ENCODE results near the gene DHRS4.
"Not testable (repeated sequence)": the region's sequence is repeated elsewhere in the genome, so short reads cannot be mapped to it uniquely, and the experiment has no call there.

The DHRS4 gene

GRCh38 chr14:23984891-23985602 is 31.5 kb downstream of the DHRS4 start:
- DNase-seq (ENCODE audit: low read depth), result no peak

GRCh38 chr14:23988223-23988606 is 34.6 kb downstream of the DHRS4 start:
- DNase-seq (ENCODE audit: low read depth), result not testable (repeated sequence)

DNA sequence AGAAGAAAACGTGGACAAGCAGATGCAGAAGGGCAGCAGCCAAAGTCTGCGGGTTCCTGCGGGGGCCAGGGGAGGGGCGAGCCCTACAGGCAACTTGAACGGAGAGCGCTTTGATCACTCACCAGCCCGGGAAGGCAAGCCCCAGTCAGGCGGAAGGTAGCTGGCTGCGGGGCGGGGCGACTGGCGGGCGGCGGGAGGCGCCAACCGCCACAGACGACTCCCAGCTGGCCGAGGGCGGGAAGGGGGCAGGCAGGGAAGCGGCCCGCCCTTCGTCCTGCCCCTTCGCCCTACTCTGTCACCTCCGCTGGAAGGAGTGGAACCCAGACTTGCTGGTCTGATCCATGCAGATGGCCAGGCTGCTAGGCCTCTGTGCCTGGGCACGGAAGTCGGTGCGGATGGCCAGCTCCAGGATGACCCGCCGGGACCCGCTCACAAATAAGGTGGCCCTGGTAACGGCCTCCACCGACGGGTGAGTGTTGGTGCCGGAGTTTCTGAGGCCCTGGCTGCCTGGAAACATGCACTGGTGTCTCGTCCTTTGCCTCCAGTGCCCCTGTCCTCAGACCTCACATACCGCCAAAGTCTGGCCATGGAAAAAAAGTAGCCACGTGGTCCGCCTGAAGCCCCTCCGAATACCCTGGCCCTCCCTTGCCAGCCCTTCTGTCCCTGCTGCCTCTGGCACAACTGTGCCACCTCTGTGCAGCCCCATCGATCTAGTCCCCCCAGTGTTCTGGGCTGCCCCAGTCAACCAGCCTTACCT is 35.2 kb downstream of the DHRS4 start, which contains the start of gene DHRS4L2:
TSS of gene DHRS4L2 (plus strand) at position 323 of the 757 bp plus-strand sequence. CDS start at position 342, 19 bp downstream.
- DNase-seq (ENCODE audit: low read depth), result peak; percentile 59

DNA sequence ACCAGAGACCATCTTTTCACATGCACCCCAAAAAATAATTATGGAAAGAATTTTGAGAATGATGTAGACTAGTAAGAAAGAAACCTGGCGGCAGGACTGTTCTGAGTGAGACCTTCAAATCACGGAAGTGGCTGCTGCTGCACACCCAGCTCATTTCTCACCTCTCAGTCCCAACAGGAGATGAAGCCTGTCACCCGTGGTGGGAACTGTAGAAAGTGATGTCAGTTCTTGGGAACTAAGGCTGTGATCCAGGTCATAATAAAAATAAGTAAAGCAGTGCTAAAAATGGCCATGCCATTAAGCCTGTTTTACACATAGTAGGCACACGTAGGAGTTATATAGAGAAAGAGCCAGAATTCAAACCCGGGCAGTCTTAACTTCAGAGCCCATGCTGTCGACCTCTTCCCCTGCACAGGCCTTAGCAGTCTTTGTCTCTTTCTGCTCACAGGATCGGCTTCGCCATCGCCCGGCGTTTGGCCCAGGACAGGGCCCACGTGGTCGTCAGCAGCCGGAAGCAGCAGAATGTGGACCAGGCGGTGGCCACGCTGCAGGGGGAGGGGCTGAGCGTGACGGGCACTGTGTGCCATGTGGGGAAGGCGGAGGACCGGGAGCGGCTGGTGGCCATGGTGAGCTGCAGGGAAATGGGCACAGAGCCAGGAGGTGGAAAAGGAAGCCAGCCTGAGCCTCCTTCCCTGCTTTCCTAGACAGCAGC is 36.3 kb downstream of the DHRS4 start:
- DNase-seq (ENCODE audit: low read depth), result not testable (repeated sequence)

DNA sequence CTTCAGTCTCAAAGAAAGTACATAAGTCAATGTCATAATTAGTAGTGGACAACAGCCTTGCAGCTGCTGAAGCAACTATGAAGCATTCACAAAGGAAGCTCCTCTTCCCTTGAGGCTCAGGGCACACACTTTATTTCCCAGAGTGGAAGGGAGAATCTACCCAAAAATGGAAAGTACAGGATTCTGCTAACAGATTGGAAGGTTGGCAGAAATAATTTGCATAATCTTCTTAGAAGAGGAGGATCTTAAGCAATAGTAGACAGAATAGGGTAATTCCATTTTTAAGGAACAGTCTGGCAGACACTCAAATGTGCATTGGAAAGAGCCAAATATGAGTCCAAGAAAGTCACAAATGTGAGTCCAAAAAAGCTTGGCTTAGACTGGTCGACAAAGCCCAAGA is 37.4 kb downstream of the DHRS4 start:
- not testable (repeated sequence) for DNase-seq (ENCODE audit: low read depth)

DNA sequence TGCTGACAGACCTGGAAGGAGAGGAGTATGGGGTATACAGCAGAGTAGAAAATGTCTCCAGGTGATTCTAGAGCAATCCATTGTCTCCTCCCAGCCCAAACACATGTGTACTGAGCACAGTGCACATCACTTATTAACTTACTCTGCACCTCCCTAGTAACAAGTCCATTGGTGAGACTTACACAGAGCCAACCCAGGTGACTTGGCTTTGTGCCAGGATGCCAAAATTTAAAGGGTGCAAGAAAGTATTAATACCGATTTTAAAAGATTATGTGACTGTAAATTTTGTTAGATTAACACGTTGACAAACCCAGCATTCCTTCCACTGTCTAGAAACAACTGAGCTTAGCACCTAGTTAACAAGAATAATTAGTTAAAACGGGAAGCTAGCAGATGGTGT is 39.5 kb downstream of the DHRS4 start:
- not testable (repeated sequence) for DNase-seq (ENCODE audit: low read depth)

DNA sequence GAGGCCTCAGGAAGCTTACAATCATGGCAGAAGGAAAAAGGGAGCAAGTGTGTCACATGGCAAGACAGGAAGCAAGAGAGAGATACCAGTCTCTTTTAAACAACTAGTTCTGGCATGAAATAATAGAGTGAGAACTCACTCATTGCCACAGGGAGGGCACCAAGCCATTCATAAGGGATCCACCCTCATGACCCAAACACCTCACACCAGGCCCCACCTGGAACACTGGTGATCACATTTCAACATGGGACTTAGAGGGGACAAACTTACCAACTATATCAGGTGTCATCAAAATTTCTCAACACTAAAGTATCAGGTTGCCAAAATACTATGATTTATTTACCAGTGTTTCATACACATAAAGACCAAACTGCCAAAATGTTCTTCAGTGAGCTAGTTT is 42.4 kb downstream of the DHRS4 start:
- not testable (repeated sequence) for DNase-seq (ENCODE audit: low read depth)

DNA sequence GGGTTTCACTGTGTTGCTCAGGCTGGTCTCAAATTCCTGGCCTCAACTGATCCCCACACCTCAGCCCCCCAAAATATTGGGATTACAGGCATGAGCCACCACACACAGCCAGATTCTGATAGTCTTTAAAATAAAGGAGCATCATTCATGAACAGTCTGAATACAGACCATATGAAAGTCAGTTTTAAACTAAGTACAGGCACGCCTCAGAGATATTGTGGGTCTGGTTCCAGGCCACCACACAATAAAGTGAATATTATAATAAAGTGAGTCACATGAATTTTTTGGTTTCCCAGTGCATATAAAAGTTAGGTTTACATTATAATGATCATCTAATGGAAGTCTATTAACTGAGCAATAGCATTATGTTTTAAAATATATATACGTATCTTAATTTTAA is 43.3 kb downstream of the DHRS4 start:
- not testable (repeated sequence) for DNase-seq (ENCODE audit: low read depth)

- not testable (repeated sequence) for DNase-seq (ENCODE audit: low read depth)
Observed at GRCh38 chr14:23999640-24000039, 46.1 kb downstream of the DHRS4 start.

DNA sequence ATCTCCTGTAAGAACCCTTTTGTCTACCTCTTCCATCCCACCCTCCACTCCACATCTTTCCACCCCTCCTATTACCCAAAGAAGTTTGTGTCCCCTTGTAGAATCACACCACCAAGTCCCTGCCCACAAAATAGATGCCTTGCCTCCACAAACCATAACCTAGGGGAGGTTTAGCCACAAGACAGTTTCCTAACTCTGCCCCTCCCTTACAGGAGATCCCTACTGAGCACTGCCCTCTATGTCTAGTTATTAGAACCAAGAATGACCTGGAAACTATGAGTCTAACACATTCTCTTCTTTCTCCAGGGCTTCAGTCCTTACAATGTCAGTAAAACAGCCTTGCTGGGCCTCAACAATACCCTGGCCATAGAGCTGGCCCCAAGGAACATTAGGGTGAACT is 47.5 kb downstream of the DHRS4 start:
- not testable (repeated sequence) for DNase-seq (ENCODE audit: low read depth)

- not testable (repeated sequence) for DNase-seq (ENCODE audit: low read depth)
Observed at GRCh38 chr14:24001679-24002078, 48.1 kb downstream of the DHRS4 start.

DNA sequence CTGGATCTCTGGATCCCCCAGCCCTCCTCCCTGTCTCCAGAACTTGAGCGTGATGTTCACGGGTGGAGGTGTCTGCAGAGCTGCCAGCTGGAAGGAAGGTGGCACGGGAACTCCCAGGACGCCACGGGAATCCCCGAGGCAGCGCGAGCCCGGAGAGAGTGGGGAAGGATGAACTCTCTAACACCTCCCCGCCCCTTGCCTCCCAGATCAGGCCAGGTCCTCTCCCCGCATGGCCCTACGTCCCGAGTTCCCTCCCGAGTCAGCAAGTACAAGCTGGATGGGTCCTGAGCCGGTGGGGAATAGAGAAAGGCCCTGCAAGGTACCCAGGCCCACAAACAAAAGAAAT is 52.9 kb downstream of the DHRS4 start:
- not testable (repeated sequence) for DNase-seq (ENCODE audit: low read depth)

DNA sequence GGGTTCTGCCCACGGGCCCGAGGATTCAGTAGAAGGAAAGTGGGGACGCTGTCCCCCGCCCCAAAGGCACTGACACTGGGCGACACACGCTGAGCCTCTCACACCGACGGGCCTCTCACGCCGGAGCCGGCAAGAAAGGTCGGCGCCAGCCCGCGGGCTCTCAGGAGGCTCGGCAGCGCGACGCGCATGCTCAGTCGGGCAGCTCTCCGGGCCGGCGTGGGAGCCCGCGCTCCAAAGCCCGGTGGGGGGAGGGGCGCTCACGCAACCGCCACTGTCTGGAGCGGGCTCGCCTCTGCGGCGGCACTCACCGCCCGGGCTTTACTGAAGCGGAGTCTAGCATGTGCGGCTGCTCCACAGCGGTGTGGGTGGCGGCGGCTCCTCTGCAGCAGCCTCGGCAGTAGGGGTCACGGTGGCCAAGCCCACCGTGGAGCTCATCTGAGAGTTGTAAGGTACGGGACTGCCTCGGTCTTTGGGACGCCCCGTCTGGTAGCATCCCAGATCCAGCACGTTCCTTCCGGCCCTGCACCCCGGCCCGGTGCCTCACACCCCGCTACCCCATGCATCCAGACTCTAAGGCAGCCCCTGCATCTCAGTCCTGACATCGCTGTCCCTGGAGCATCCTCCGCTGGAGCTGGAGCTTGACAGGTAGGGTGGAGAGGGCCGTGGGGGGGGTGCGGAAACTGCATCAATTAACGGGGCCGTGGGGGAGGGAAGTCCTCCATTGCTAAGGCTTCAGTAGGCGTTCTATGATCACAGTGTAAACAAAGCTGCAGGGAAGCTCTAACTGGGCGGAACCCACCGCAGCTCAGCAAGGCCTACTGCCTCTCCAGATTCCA is 53.5 kb downstream of the DHRS4 start:
- DNase-seq (ENCODE audit: low read depth), result peak; percentile 49

GRCh38 chr14:24011051-24011450 is 57.5 kb downstream of the DHRS4 start:
- no peak for DNase-seq (ENCODE audit: low read depth)

DNA sequence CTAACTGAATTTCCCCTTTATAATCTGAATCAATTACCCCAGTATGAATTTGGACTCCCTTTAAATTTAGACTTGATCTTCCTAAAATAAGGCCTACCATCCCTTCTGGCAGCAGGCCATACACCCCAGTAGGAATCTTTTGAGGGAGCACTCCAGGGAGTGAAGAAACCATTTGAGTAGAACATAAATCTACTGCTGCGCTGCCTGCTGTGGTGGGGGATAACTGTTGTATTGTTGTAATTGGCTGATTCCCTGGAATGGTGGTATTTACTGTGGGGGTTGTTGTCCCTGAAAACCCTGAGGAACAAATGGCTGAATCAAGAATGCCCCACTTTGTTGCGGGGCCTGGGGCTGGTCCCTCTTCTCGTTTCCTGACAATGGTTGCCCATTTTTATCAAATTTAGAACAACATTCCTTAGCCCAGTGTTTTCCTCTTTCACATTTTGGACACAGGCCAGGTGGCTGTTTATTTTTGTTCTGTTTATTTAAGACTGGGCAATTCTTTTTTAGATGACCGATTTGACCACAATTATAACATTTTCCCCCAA is 59.2 kb downstream of the DHRS4 start:
- DNase-seq (ENCODE audit: low read depth), result not testable (repeated sequence)

GRCh38 chr14:24013654-24014514 is 60.3 kb downstream of the DHRS4 start:
- DNase-seq (ENCODE audit: low read depth), result no peak

DNA sequence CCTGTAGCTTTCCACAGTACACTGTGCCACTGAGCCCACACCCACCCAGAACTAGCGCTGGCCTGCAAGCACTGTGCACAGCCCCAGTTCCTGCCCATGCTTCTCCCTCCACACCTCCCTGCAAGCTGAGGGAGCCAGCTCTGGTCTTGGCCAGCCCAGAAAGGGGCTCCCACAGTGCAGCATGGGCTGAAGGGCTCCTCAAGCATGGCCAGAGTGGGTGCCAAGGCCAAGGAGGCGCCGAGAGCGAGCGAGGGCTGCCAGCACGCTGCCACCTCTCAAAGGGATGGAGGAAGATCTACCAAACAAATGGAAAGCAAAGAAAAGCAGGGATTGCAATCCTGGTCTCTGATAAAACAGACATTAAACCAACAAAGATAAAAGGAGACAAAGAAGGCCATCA is 62.2 kb downstream of the DHRS4 start:
- not testable (repeated sequence) for DNase-seq (ENCODE audit: low read depth)
